Mesenchymal stem cell (in vitro differentiated cells and primary cell): ENCODE measurements around the gene SLC6A12.
A peak's percentile ranks its signal among the peaks of the same experiment; 100 is the strongest.

Experiments used
- DNase-seq: peaks from one replicate; pipeline ENCODE4 v3.0.0-alpha.2; 2013
- H2AFZ ChIP-seq: one replicate; pipeline ENCODE4 v1.6.1; 2013; ENCODE audit warnings: low read depth, mild to moderate bottlenecking, control low read depth, inconsistent platforms, low read length, moderate library complexity
- H2AK5ac ChIP-seq: 2 replicates; pipeline ENCODE4 v1.6.1; 2013; ENCODE audit warnings: low read length, moderate library complexity, mild to moderate bottlenecking, inconsistent platforms; ENCODE audit not compliant: severe bottlenecking
- H2BK120ac ChIP-seq: one replicate; pipeline ENCODE4 v1.6.1; 2013; ENCODE audit warnings: low read depth, mild to moderate bottlenecking, inconsistent platforms, low read length, moderate library complexity
- H2BK12ac ChIP-seq, 2 experiments: one replicate each; pipeline ENCODE4 v1.6.1; 2013; ENCODE audit warnings: inconsistent platforms in 2 of 2, low read length in 2 of 2, mild to moderate bottlenecking in 2 of 2, moderate library complexity in 2 of 2, control low read depth in 1 of 2
- H2BK15ac ChIP-seq: one replicate; pipeline ENCODE4 v1.6.1; 2013; ENCODE audit warnings: mild to moderate bottlenecking, low read depth, inconsistent platforms; ENCODE audit not compliant: poor library complexity, severe bottlenecking
- H2BK5ac ChIP-seq: 2 replicates; pipeline ENCODE4 v1.6.1; 2013; ENCODE audit warnings: low read depth, mild to moderate bottlenecking, low read length, control low read depth, inconsistent platforms; ENCODE audit not compliant: poor library complexity, severe bottlenecking
- H3K14ac ChIP-seq, 2 experiments: one replicate each; pipeline ENCODE4 v1.6.1; 2013; ENCODE audit warnings: inconsistent platforms in 2 of 2, low read length in 2 of 2, control low read depth in 1 of 2, mild to moderate bottlenecking in 1 of 2, moderate library complexity in 1 of 2
- H3K18ac ChIP-seq, 2 experiments: one replicate each; pipeline ENCODE4 v1.6.1; 2013; ENCODE audit warnings: inconsistent platforms in 2 of 2, low read length in 2 of 2, control low read depth in 1 of 2, low read depth in 1 of 2, mild to moderate bottlenecking in 1 of 2
- H3K23ac ChIP-seq, 2 experiments: one replicate each; pipeline ENCODE4 v1.6.1; 2013; ENCODE audit warnings: inconsistent platforms in 2 of 2, low read length in 2 of 2, mild to moderate bottlenecking in 2 of 2, moderate library complexity in 2 of 2, control low read depth in 1 of 2
- H3K27ac ChIP-seq: 2 replicates; pipeline ENCODE4 v1.5.1; 2013; ENCODE audit warnings: mild to moderate bottlenecking, moderate library complexity, low read length, control low read depth, inconsistent platforms; ENCODE audit not compliant: poor library complexity, severe bottlenecking
- H3K27me3 ChIP-seq, 2 experiments: 2 replicates each; pipeline versions ENCODE4 v1.6.1 to v1.7.0; 2013; ENCODE audit warnings: low read length in 2 of 2, mild to moderate bottlenecking in 2 of 2, moderate library complexity in 2 of 2, control low read depth in 1 of 2, inconsistent platforms in 1 of 2; ENCODE audit not compliant: control insufficient read depth in 1 of 2, insufficient read depth in 1 of 2
- H3K36me3 ChIP-seq, 2 experiments: 2 replicates each; pipeline versions ENCODE4 v1.6.1 to v1.7.0; 2013; ENCODE audit warnings: low read length in 2 of 2, control low read depth in 1 of 2, inconsistent platforms in 1 of 2, low read depth in 1 of 2, mild to moderate bottlenecking in 1 of 2; ENCODE audit not compliant: insufficient read depth in 2 of 2, control insufficient read depth in 1 of 2
- H3K4ac ChIP-seq, 2 experiments: one replicate each; pipeline ENCODE4 v1.6.1; 2013; ENCODE audit warnings: inconsistent platforms in 2 of 2, low read length in 2 of 2, mild to moderate bottlenecking in 2 of 2, moderate library complexity in 2 of 2, control low read depth in 1 of 2, low read depth in 1 of 2
- H3K4me1 ChIP-seq: 2 replicates; pipeline ENCODE4 v1.6.1; 2013; ENCODE audit warnings: low read depth, low read length, control low read depth; ENCODE audit not compliant: control insufficient read depth, insufficient read depth
- H3K4me2 ChIP-seq: 2 replicates; pipeline ENCODE4 v1.6.1; 2013; ENCODE audit warnings: low read length, mild to moderate bottlenecking, inconsistent platforms; ENCODE audit not compliant: poor library complexity, severe bottlenecking
- H3K4me3 ChIP-seq, 2 experiments: 2 replicates each; pipeline versions ENCODE4 v1.5.1 to v1.7.0; 2013; ENCODE audit warnings: low read length in 2 of 2, mild to moderate bottlenecking in 2 of 2, control low read depth in 1 of 2, low read depth in 1 of 2; ENCODE audit not compliant: insufficient read depth in 1 of 2
- H3K79me1 ChIP-seq: replicated peaks from 2 replicates; pipeline ENCODE4 v1.6.1; 2013; ENCODE audit warnings: mild to moderate bottlenecking, control low read depth, low read length, inconsistent platforms; ENCODE audit not compliant: poor library complexity, severe bottlenecking
- H3K9ac ChIP-seq: 2 replicates; pipeline ENCODE4 v1.7.0; 2013; ENCODE audit warnings: mild to moderate bottlenecking, low read length, moderate library complexity
- H3K9me3 ChIP-seq: 2 replicates; pipeline ENCODE4 v1.7.0; 2013; ENCODE audit warnings: mild to moderate bottlenecking, low read length; ENCODE audit not compliant: control insufficient read depth
- H4K8ac ChIP-seq: one replicate; pipeline ENCODE4 v1.6.1; 2013; ENCODE audit warnings: inconsistent platforms, mild to moderate bottlenecking, low read length, moderate library complexity
- H4K91ac ChIP-seq: one replicate; pipeline ENCODE4 v1.6.1; 2013; ENCODE audit warnings: mild to moderate bottlenecking, low read length, inconsistent platforms
- WGBS: methylation state at CpG from one replicate; pipeline ENCODE4 v1.1.7; 2013; ENCODE audit warnings: mixed read lengths; 5-methylcytosine and 5-hydroxymethylcytosine counted together

The SLC6A12 gene

DNA sequence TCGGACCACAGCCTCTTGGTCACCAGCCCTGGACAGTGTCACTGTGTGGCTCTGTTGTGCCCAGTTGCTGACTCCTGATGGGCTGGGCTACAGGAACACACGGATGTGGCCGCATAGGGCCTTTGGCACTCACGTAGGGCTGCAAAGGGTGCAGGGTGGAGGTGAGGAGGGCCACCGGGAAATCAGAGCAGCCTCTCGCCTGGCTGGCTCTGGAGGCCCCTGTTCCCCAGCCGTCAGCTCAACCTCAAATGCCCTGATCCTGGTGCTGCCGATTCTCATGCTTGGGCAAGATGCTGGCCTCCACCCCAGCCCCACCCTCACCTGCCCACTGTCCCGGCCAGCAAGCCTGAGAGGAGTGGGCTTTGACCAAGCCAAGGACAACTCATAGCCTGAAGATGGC, 59.0 kb downstream of the SLC6A12 start:
- no peak overlapping the region for H3K4me3 ChIP-seq
- H4K91ac ChIP-seq = no peak overlapping the region
- no peak overlapping the region for H2AFZ ChIP-seq
- H4K8ac ChIP-seq = no peak overlapping the region
- H3K27ac ChIP-seq = no peak overlapping the region
- no peak overlapping the region for H2AK5ac ChIP-seq
- WGBS = 89% methylated on average over 9 of the region's 9 CpGs
- no peak overlapping the region for H3K4ac ChIP-seq
- H3K36me3 ChIP-seq = peaks cover 0 to 2% of the 10 kb centered on the region in 2 experiments
- H3K79me1 ChIP-seq = no peaks in the 10 kb centered on the region
- no peak overlapping the region for H2BK120ac ChIP-seq
- H2BK5ac ChIP-seq = no peak overlapping the region
- DNase-seq = no peak
- H2BK12ac ChIP-seq = no peak overlapping the region
- no peak overlapping the region for H2BK15ac ChIP-seq
- H3K27me3 ChIP-seq = peaks cover 14 to 57% of the 10 kb centered on the region in 2 experiments
- no peak overlapping the region for H3K4me2 ChIP-seq
- H3K18ac ChIP-seq = no peak overlapping the region
- H3K9me3 ChIP-seq = no peaks in the 10 kb centered on the region
- peak overlapping the region in 1 of 2 experiments; percentile 46 for H3K14ac ChIP-seq
- H3K23ac ChIP-seq = no peak overlapping the region
- peaks cover 5% of the 10 kb centered on the region for H3K4me1 ChIP-seq
- H3K9ac ChIP-seq = no peak overlapping the region

DNA sequence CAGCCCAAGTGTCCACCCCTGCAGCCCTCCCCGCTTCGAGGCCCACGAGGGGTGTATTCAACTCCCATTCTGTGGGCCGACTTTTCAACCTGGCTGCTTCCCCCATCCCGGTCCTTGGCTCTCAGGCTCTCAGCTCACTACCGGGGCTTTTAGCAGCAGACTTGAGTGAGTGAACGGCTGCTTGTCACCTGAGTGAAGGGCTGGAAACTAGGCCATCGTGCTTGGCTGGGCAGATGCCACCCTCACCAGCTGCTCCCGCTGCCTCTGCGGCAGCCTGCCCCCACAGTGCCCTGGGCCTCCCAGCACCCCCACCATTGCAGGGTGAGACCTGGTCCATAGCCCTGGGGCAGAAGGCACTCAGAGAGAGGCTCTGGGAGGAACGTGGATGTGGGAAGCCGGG, 59.9 kb downstream of the SLC6A12 start:
- H3K18ac ChIP-seq = no peak overlapping the region
- peaks cover 0 to 2% of the 10 kb centered on the region in 2 experiments for H3K36me3 ChIP-seq
- H3K14ac ChIP-seq = no peak overlapping the region
- H4K91ac ChIP-seq = no peak overlapping the region
- H3K4ac ChIP-seq = no peak overlapping the region
- no peak overlapping the region for H2BK12ac ChIP-seq
- no peak overlapping the region for H2AFZ ChIP-seq
- no peak overlapping the region for H2AK5ac ChIP-seq
- H2BK120ac ChIP-seq = no peak overlapping the region
- no peak overlapping the region for H3K4me2 ChIP-seq
- no peak overlapping the region for H3K27ac ChIP-seq
- no peak overlapping the region for H3K9ac ChIP-seq
- peaks cover 20 to 65% of the 10 kb centered on the region in 2 experiments for H3K27me3 ChIP-seq
- no peak overlapping the region for H4K8ac ChIP-seq
- H3K4me3 ChIP-seq = no peak overlapping the region
- WGBS = 91% methylated on average over 12 of the region's 12 CpGs
- H3K79me1 ChIP-seq = no peaks in the 10 kb centered on the region
- no peak overlapping the region for H2BK15ac ChIP-seq
- no peak overlapping the region for H3K23ac ChIP-seq
- no peak for DNase-seq
- no peaks in the 10 kb centered on the region for H3K9me3 ChIP-seq
- peaks cover 7% of the 10 kb centered on the region for H3K4me1 ChIP-seq
- H2BK5ac ChIP-seq = no peak overlapping the region

DNA sequence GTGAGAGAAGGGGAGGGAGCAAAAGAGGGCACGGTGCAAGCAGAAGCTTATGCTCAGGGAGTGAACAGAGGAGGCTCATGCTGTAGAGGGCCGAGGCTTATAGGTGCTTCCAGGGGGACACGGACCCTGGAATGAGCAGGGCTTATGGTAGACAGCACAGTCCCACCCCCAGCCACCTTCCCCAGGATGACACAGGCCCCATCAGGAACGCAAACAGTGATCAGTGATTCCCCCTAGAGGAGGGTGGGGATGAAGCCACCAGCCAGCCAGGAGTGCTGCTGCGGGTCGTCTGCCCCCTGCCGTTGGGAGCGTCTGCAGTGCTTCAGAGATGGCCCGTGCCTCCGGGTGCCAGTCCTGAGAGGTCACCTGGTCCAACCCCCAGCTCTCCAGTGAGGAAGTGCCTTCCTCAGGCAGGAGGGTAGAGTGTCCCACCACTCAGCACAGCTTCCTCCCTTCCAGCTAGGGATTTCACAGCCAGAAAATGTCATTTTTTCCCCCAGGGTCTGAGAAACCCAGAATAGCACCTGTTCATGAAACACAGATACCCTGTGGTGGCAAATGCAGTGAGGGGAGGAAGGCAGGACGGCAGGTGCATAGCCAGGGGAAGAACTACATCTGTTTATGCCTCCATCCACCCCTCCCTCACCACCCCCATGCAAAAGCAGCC, 60.7 kb downstream of the SLC6A12 start:
- Histone ChIP-seq H4K8ac (no peak overlapping the region), H2AFZ (no peak overlapping the region), H3K4me3 (no peak overlapping the region), H3K4me2 (no peak overlapping the region), H4K91ac (no peak overlapping the region), H3K27ac (no peak overlapping the region), H2AK5ac (no peak overlapping the region), H3K18ac (no peak overlapping the region), H3K27me3 (peaks cover 21 to 71% of the 10 kb centered on the region in 2 experiments), H3K79me1 (no peaks in the 10 kb centered on the region), H3K14ac (no peak overlapping the region), H3K4me1 (peaks cover 7% of the 10 kb centered on the region), H2BK15ac (no peak overlapping the region), H3K9ac (no peak overlapping the region), H3K4ac (no peak overlapping the region), H2BK12ac (no peak overlapping the region), H3K9me3 (no peaks in the 10 kb centered on the region), H3K23ac (no peak overlapping the region), H3K36me3 (peaks cover 0 to 2% of the 10 kb centered on the region in 2 experiments), H2BK5ac (no peak overlapping the region), H2BK120ac (no peak overlapping the region)
- peak; percentile 66 for DNase-seq
- 10% methylated on average over 11 of the region's 11 CpGs for WGBS

DNA sequence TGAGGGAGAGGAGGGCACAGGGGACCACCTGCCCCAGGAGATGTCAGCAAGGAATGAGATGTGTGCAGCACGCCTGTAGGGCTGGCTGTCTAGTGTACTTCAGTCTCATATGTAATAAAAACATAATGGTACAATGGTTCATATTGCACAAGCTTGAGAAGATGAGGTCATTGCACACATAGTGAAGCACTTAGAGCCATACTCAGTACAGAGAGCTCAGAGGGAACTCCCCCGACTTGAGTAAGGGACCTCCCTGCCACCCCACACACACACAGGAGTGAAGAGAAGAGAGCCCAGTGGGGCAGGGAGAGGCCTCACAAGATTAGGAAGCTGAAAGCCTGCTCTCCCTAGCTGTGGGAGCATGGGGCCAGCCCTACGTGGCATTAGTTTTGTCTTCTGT, 61.5 kb downstream of the SLC6A12 start:
- Histone ChIP-seq H2BK120ac (no peak overlapping the region), H2AFZ (no peak overlapping the region), H3K36me3 (no peaks in the 10 kb centered on the region), H3K4me3 (no peak overlapping the region), H3K79me1 (no peaks in the 10 kb centered on the region), H4K91ac (no peak overlapping the region), H3K27ac (no peak overlapping the region), H2BK15ac (peak overlapping the region; percentile 6), H2AK5ac (no peak overlapping the region), H3K23ac (no peak overlapping the region), H3K27me3 (peaks cover 24 to 77% of the 10 kb centered on the region in 2 experiments), H3K4me2 (no peak overlapping the region), H3K4me1 (peaks cover 5% of the 10 kb centered on the region), H2BK12ac (no peak overlapping the region), H3K9me3 (no peaks in the 10 kb centered on the region), H2BK5ac (no peak overlapping the region), H3K18ac (no peak overlapping the region), H3K4ac (no peak overlapping the region), H3K9ac (no peak overlapping the region), H3K14ac (no peak overlapping the region), H4K8ac (no peak overlapping the region)
- peak; percentile 68 for DNase-seq
- WGBS = 28% methylated on average over 2 of the region's 3 CpGs
